ENCODE measurements around the gene WDCP.

DNA sequence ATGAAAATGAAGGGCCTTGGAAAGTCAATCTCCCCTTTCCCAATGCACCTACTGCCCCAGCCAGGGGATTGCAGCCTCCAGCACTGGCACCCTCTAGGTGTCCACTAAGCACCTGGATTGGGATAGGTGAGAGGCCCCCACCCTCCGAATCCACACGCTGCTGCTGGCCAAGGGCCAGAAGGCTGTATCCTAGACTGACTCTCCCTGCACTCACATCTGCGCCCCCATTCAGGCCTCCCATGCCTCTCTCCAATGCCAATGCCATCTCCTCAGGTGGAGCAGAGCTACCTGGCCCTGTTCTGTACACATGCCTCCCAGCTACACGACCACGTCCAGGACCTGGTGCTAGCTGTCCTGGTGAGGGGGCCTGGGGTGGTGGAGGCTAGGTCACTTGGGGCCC is 27.5 kb downstream of the WDCP start:
- TF ChIP-seq CTCF (IDR thresholded peaks at IDR 0.05) (no peak), POLR2A (IDR thresholded peaks at IDR 0.05) (no peak), POLR2AphosphoS5 (IDR thresholded peaks at IDR 0.05; ENCODE audit: insufficient read depth in 1 of 2, low read depth in 1 of 2) (no peak)

Measured in vagina (tissue), 2 donors.